ENCODE data around the gene KRTAP10-3.

The KRTAP10-3 gene

DNA sequence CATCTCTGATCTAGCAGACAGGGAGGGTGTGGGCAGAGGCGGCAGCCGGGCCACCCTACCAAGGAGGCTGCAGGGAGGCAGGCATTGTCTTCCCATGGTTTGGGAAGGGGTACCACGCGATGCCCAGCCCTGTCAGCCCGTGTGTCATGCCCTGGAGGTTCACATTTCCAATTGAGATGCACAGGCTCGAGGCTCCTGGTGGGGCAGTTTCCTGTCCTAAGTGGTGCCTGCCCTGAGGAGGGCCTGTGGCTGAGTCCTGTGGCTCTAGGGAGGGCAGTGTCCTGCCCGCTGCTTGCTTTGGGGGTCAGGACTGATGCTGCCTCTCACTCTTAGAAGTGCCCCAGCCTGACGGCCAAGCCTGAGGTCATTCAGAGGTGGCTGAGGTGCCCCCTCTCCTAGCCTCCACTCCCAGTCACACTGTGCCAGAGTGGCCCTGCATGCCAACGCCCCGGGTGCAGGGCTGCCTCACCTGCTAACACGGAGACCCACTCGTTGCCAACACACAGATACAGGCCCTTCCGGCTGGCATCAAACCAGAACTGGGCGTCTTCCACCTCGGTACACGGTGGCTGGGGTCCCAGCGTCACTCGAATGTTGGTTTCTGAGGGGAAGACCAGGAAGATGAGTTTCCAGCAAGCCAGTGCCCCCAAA, 30.5 kb downstream of the KRTAP10-3 start:
- TF ChIP-seq, protein P1, sequence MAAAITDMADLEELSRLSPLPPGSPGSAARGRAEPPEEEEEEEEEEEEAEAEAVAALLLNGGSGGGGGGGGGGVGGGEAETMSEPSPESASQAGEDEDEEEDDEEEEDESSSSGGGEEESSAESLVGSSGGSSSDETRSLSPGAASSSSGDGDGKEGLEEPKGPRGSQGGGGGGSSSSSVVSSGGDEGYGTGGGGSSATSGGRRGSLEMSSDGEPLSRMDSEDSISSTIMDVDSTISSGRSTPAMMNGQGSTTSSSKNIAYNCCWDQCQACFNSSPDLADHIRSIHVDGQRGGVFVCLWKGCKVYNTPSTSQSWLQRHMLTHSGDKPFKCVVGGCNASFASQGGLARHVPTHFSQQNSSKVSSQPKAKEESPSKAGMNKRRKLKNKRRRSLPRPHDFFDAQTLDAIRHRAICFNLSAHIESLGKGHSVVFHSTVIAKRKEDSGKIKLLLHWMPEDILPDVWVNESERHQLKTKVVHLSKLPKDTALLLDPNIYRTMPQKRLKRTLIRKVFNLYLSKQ (tag by site-specific recombination; IDR thresholded peaks at IDR 0.05; ENCODE audit: borderline replicate concordance): no peak
- no peak for TF ChIP-seq ZXDB (tag by site-specific recombination; IDR thresholded peaks at IDR 0.05)
- no peak for TF ChIP-seq YY2 (tag by site-specific recombination; IDR thresholded peaks at IDR 0.05)
- TF ChIP-seq ZNF2 (tag by site-specific recombination; IDR thresholded peaks at IDR 0.05): no peak
- TF ChIP-seq, protein P2, sequence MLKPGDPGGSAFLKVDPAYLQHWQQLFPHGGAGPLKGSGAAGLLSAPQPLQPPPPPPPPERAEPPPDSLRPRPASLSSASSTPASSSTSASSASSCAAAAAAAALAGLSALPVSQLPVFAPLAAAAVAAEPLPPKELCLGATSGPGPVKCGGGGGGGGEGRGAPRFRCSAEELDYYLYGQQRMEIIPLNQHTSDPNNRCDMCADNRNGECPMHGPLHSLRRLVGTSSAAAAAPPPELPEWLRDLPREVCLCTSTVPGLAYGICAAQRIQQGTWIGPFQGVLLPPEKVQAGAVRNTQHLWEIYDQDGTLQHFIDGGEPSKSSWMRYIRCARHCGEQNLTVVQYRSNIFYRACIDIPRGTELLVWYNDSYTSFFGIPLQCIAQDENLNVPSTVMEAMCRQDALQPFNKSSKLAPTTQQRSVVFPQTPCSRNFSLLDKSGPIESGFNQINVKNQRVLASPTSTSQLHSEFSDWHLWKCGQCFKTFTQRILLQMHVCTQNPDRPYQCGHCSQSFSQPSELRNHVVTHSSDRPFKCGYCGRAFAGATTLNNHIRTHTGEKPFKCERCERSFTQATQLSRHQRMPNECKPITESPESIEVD (tag by site-specific recombination; IDR thresholded peaks at IDR 0.05): no peak
- TF ChIP-seq, protein P3, sequence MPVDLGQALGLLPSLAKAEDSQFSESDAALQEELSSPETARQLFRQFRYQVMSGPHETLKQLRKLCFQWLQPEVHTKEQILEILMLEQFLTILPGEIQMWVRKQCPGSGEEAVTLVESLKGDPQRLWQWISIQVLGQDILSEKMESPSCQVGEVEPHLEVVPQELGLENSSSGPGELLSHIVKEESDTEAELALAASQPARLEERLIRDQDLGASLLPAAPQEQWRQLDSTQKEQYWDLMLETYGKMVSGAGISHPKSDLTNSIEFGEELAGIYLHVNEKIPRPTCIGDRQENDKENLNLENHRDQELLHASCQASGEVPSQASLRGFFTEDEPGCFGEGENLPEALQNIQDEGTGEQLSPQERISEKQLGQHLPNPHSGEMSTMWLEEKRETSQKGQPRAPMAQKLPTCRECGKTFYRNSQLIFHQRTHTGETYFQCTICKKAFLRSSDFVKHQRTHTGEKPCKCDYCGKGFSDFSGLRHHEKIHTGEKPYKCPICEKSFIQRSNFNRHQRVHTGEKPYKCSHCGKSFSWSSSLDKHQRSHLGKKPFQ (tag by site-specific recombination; IDR thresholded peaks at IDR 0.05): no peak
- TF ChIP-seq ZNF146 (tag by site-specific recombination; IDR thresholded peaks at IDR 0.05): no peak
- TF ChIP-seq HOXC10 (CRISPR knock-in tag; IDR thresholded peaks at IDR 0.05): no peak
- no peak for TF ChIP-seq ZNF529 (tag by site-specific recombination; IDR thresholded peaks at IDR 0.05; ENCODE audit: insufficient replicate concordance)
- TF ChIP-seq, protein P4, sequence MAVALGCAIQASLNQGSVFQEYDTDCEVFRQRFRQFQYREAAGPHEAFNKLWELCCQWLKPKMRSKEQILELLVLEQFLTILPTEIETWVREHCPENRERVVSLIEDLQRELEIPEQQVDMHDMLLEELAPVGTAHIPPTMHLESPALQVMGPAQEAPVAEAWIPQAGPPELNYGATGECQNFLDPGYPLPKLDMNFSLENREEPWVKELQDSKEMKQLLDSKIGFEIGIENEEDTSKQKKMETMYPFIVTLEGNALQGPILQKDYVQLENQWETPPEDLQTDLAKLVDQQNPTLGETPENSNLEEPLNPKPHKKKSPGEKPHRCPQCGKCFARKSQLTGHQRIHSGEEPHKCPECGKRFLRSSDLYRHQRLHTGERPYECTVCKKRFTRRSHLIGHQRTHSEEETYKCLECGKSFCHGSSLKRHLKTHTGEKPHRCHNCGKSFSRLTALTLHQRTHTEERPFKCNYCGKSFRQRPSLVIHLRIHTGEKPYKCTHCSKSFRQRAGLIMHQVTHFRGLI (tag by site-specific recombination; IDR thresholded peaks at IDR 0.05): no peak
- TF ChIP-seq ZNF561 (tag by site-specific recombination; IDR thresholded peaks at IDR 0.05; ENCODE audit: borderline replicate concordance): no peak
- TF ChIP-seq ZNF777 (tag by site-specific recombination; IDR thresholded peaks at IDR 0.05; ENCODE audit: borderline replicate concordance): no peak
- TF ChIP-seq SCRT1 (tag by site-specific recombination; IDR thresholded peaks at IDR 0.05; ENCODE audit: borderline replicate concordance): no peak
- TF ChIP-seq, protein P5, sequence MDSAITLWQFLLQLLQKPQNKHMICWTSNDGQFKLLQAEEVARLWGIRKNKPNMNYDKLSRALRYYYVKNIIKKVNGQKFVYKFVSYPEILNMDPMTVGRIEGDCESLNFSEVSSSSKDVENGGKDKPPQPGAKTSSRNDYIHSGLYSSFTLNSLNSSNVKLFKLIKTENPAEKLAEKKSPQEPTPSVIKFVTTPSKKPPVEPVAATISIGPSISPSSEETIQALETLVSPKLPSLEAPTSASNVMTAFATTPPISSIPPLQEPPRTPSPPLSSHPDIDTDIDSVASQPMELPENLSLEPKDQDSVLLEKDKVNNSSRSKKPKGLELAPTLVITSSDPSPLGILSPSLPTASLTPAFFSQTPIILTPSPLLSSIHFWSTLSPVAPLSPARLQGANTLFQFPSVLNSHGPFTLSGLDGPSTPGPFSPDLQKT (IDR thresholded peaks at IDR 0.05; ENCODE audit: borderline replicate concordance, low read depth, low read length): no peak
- no peak for TF ChIP-seq TCF7L2 (IDR thresholded peaks at IDR 0.05; ENCODE audit: borderline replicate concordance, low read depth, low read length)
- TF ChIP-seq, protein P6, sequence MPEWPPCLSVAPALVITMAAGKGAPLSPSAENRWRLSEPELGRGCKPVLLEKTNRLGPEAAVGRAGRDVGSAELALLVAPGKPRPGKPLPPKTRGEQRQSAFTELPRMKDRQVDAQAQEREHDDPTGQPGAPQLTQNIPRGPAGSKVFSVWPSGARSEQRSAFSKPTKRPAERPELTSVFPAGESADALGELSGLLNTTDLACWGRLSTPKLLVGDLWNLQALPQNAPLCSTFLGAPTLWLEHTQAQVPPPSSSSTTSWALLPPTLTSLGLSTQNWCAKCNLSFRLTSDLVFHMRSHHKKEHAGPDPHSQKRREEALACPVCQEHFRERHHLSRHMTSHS (tag by site-specific recombination; IDR thresholded peaks at IDR 0.05): no peak
- TF ChIP-seq ZNF843 (tag by site-specific recombination; IDR thresholded peaks at IDR 0.05): no peak
- Histone ChIP-seq H3K9me3 (ENCODE audit: control insufficient read depth, insufficient read depth, low read depth, low read length) (no peaks in the 10 kb centered on the region), H3K27ac (ENCODE audit: extremely low read depth, low read depth, low read length) (no peak overlapping the region), H3K4me1 (ENCODE audit: control insufficient read depth, insufficient read depth, low read length) (no peaks in the 10 kb centered on the region), H3K4me3 (ENCODE audit: low read depth, low read length) (no peak overlapping the region), H3K36me3 (ENCODE audit: control insufficient read depth in 2 of 2, insufficient read depth in 1 of 2, low read length in 2 of 2) (no peaks in the 10 kb centered on the region)
- CTCF ChIA-PET: no interaction called here
- POLR2A ChIA-PET: no interaction called here
